ENCODE results near the gene KLHDC2.
"Not testable (repeated sequence)": the region's sequence is repeated elsewhere in the genome, so short reads cannot be mapped to it uniquely, and the experiment has no call there.

KLHDC2 gene

GRCh38 chr14:49774106-49774505 lies 6.2 kb downstream of the KLHDC2 start:
- DNase-seq = no peak
- intact Hi-C loops (cut with DNase I) = no loop called here

- no peak for DNase-seq
- intact Hi-C loops (cut with DNase I) = no loop called here
Measured at GRCh38 chr14:49778421-49778820, 10.5 kb downstream of the KLHDC2 start.

- peak in 1 of 10 donors; percentile 38 for DNase-seq
- intact Hi-C loops (cut with DNase I) = not testable (repeated sequence)
Measured at GRCh38 chr14:49781040-49781439, 13.1 kb downstream of the KLHDC2 start.

- DNase-seq = no peak
- intact Hi-C loops (cut with DNase I) = no loop called here
Measured at GRCh38 chr14:49783394-49784014, 15.6 kb downstream of the KLHDC2 start.

- DNase-seq = no peak
- intact Hi-C loops (cut with DNase I) = no loop called here
Measured at GRCh38 chr14:49786315-49786714, 18.4 kb downstream of the KLHDC2 start.

GRCh38 chr14:49792618-49793017 lies 24.7 kb downstream of the KLHDC2 start:
- intact Hi-C loops (cut with DNase I) = no loop called here
- DNase-seq = no peak

- no peak for DNase-seq
- intact Hi-C loops (cut with DNase I) = no loop called here
Measured at GRCh38 chr14:49796025-49796424, 28.1 kb downstream of the KLHDC2 start.

GRCh38 chr14:49808780-49809179 lies 40.8 kb downstream of the KLHDC2 start:
- DNase-seq = no peak
- intact Hi-C loops (cut with DNase I) = no loop called here

- intact Hi-C loops (cut with DNase I); DNase-seq: not testable (repeated sequence)
Measured at GRCh38 chr14:49816118-49816517, 48.2 kb downstream of the KLHDC2 start.

- DNase-seq = no peak
- intact Hi-C loops (cut with DNase I) = no loop called here
Measured at GRCh38 chr14:49816844-49817243, 48.9 kb downstream of the KLHDC2 start.

- intact Hi-C loops (cut with DNase I) = no loop called here
- DNase-seq = no peak
Measured at GRCh38 chr14:49820176-49820575, 52.2 kb downstream of the KLHDC2 start.

GRCh38 chr14:49828640-49829039 lies 60.7 kb downstream of the KLHDC2 start:
- no peak for DNase-seq
- intact Hi-C loops (cut with DNase I) = no loop called here

All from posterior cingulate gyrus (tissue), 11 donors.